Upper lobe of left lung (tissue), 4 donors: ENCODE results near the gene UVSSA.

Experiments
- CTCF ChIP-seq, 6 experiments: fragments of 450-650 bp in 4 of 6; fragments of 200-600 bp in 2 of 6; sonication (generic) in 2 of 6; IDR thresholded peaks; one replicate each; pipeline ENCODE4 v1.5.1; 2016 to 2019; ENCODE audit warnings: antibody characterized with exemption in 6 of 6
- POLR2A ChIP-seq, 4 donors: fragments of 450-650 bp; IDR thresholded peaks; one replicate each; pipeline ENCODE4 v1.5.1; 2016 to 2017; ENCODE audit warnings: antibody characterized with exemption in 4 of 4, mild to moderate bottlenecking in 2 of 4

DNA sequence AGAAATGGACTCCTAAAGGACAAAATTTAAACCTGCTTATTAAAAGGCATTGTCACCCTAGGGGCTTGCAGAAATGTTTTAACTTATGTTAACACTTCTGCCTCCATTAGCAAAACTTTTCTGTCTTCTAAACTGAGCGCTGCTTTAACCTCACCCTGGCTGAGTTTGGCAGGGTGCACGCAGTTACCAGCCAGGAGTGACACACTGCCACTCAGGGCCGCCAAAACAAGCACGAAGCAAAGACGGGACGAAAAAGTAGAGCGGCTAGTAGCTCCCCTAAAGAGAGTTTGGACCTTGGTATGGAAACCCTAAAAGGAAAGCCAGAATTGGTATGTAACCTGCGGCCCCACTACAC, 23.8 kb upstream of the UVSSA start:
- no peak for TF ChIP-seq CTCF (IDR thresholded peaks at IDR 0.05)
- no peak for TF ChIP-seq POLR2A (IDR thresholded peaks at IDR 0.05)
